Suprapubic skin (tissue), 4 donors: ENCODE measurements around the gene IFT81. TPM values are rescaled to one million over a fixed set of nuclear protein-coding genes. Genes with fewer than 3 reads are reported as not detected.
"Not testable (repeated sequence)": the region's sequence is repeated elsewhere in the genome, so short reads cannot be mapped to it uniquely, and the experiment has no call there.

Experiments used
- DNase-seq, 2 donors: peaks; one replicate each; pipeline ENCODE4 v3.0.0-alpha.2; 2019; ENCODE audit warnings: low spot score in 2 of 2
- H3K27ac ChIP-seq: fragments of 200-600 bp; sonication (generic); one replicate; pipeline ENCODE4 v1.5.1; 2019
- H3K27me3 ChIP-seq: fragments of 200-600 bp; sonication (generic); one replicate; pipeline ENCODE4 v1.5.1; 2019
- H3K36me3 ChIP-seq: fragments of 200-600 bp; sonication (generic); one replicate; pipeline ENCODE4 v1.5.1; 2019
- H3K4me1 ChIP-seq: fragments of 200-600 bp; sonication (generic); one replicate; pipeline ENCODE4 v1.5.1; 2019
- H3K4me3 ChIP-seq: fragments of 200-600 bp; sonication (generic); one replicate; pipeline ENCODE4 v1.5.1; 2019; ENCODE audit warnings: mild to moderate bottlenecking
- H3K9me3 ChIP-seq: fragments of 200-600 bp; sonication (generic); one replicate; pipeline ENCODE4 v1.5.1; 2019
- EP300 ChIP-seq: sonication (generic); formaldehyde crosslinking; IDR thresholded peaks from one replicate; pipeline ENCODE4 v1.6.1; 2017; ENCODE audit warnings: antibody characterized with exemption
- POLR2A ChIP-seq, 2 donors: fragments of 450-650 bp; IDR thresholded peaks; one replicate each; pipeline ENCODE4 v1.6.1; 2017; ENCODE audit warnings: antibody characterized with exemption in 2 of 2, mild to moderate bottlenecking in 2 of 2, moderate library complexity in 2 of 2
- POLR2AphosphoS5 ChIP-seq, 3 donors: sonication (generic); formaldehyde crosslinking; IDR thresholded peaks; one replicate each; pipeline ENCODE4 v1.6.1; 2017; ENCODE audit warnings: antibody characterized with exemption in 3 of 3
- WGBS: methylation state at CpG from one replicate; pipeline ENCODE4 v1.1.5; 2018; 5-methylcytosine and 5-hydroxymethylcytosine counted together
- total RNA-seq, 4 donors: library from RNA; depleted of rRNA; stranded (reverse); fragments of >200 nt; gene quantifications; one replicate each; pipeline ENCODE4 v1.1.0, GENCODE V29; 2016
- TF ChIP-seq, protein P1 (sequence below), 2 donors: fragments of 200-600 bp in 1 of 2; fragments of 450-650 bp in 1 of 2; sonication (generic) in 1 of 2; IDR thresholded peaks; one replicate each; pipeline ENCODE4 v1.5.1; 2016 to 2019; ENCODE audit warnings: antibody characterized with exemption in 2 of 2, mild to moderate bottlenecking in 1 of 2, moderate library complexity in 1 of 2

The IFT81 gene
- total RNA-seq, 4 donors from 2014 or later: 4.8 to 15.5 (median 5.3) TPM

DNA sequence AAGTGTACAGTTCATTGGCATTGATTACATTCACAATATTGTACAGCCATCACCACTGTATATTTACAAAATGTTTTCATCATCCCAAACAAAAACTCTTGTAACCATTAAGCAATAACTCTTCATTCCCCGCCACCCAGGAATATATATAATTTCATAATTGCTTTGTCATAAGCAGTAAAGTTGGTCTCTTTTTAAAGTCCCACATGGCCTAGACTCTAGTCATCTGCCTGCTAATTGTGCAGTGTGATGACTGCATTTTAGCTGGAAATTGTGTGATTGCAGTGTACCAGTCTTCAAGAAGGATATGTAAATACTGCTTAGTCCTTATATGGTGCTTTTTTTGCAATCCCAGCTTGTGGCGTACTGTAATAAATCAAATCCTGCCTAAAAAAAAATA lies 81.8 kb downstream of the IFT81 start:
- no peak overlapping the region for H3K4me3 ChIP-seq
- no peak for DNase-seq
- no peaks in the 10 kb centered on the region for H3K27me3 ChIP-seq
- TF ChIP-seq POLR2A (IDR thresholded peaks at IDR 0.05): no peak
- no peak for TF ChIP-seq EP300
- no peak for TF ChIP-seq POLR2AphosphoS5 (IDR thresholded peaks at IDR 0.05)
- TF ChIP-seq, protein P1, sequence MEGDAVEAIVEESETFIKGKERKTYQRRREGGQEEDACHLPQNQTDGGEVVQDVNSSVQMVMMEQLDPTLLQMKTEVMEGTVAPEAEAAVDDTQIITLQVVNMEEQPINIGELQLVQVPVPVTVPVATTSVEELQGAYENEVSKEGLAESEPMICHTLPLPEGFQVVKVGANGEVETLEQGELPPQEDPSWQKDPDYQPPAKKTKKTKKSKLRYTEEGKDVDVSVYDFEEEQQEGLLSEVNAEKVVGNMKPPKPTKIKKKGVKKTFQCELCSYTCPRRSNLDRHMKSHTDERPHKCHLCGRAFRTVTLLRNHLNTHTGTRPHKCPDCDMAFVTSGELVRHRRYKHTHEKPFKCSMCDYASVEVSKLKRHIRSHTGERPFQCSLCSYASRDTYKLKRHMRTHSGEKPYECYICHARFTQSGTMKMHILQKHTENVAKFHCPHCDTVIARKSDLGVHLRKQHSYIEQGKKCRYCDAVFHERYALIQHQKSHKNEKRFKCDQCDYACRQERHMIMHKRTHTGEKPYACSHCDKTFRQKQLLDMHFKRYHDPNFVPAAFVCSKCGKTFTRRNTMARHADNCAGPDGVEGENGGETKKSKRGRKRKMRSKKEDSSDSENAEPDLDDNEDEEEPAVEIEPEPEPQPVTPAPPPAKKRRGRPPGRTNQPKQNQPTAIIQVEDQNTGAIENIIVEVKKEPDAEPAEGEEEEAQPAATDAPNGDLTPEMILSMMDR (IDR thresholded peaks at IDR 0.05): no peak
- no peak overlapping the region for H3K27ac ChIP-seq
- no peaks in the 10 kb centered on the region for H3K4me1 ChIP-seq
- WGBS: 97% methylated on average over 2 of the region's 2 CpGs
- H3K36me3 ChIP-seq: peaks cover 17% of the 10 kb centered on the region
- no peaks in the 10 kb centered on the region for H3K9me3 ChIP-seq

DNA sequence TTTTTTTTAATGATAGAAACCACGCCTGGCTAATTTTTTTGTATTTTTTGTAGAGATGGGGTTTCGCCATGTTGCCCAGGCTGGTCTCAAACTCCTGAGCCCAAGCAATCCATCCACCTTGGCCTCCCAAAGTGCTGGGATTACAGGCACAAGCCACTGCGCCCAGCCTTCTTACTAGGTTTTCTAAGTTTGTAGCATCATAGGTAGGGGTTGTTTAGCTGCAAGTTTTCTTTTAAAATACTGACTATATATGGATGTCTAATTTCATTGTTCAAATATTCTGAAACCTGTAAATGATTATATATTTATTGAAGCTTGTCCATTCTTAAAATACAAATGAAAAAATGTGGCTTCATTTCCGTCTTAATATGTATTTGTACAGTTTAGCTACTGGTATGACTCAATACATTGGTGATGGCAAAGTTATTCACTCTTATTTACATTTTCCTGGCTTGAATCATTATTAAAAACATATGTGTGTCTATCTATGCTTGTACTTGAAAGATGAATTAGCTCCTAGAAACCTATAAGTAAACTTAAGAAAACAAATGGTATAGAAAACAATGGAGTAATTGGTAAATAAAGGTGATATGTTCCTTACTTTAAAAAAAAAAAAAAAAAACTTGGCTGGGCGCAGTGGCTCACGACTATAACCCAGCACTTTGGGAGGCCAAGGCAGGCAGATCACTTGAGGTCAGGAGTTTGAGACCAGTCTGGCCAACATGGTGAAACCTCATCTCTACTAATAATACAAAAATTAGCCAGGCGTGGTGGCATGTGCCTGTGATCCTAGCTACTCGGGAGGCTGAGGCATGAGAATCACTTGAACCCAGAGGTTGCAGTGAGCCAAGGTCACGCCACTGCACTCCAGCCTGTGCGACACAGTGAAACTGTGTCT lies 87.7 kb downstream of the IFT81 start:
- H3K36me3 ChIP-seq: peaks cover 11% of the 10 kb centered on the region
- DNase-seq, H3K27me3 ChIP-seq, H3K27ac ChIP-seq, H3K9me3 ChIP-seq, H3K4me3 ChIP-seq, H3K4me1 ChIP-seq: not testable (repeated sequence)
- WGBS: 96% methylated on average over 10 of the region's 10 CpGs

DNA sequence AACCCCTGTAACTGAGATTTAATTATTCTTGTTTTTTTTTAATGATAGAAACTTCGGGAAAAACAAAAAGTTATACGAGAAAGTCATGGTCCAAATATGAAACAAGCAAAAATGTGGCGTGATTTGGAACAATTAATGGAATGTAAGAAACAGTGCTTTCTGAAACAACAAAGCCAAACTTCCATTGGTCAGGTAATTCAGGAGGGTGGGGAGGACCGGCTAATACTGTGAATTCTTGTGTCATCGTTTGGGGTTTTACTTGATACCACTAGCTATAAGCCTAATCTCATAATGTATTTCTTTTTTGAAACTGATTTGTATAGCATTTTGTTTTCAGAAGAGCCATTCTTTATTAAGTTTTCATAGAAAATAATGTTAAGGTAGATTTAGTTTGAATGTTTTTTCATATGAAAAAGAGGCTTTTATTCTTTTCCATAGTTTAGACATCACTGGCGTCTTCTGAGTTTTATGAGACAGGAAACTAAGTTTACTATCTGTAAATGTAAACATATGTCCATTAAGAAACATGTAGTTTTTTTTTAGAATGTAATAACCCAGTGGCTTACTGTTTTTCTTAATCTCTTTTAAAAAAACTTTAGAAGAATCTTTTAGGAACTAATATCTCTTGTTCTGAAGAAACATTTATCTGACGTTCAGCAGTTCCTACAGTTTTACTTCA lies 94.0 kb downstream of the IFT81 start:
- TF ChIP-seq EP300 (no peak), POLR2A (IDR thresholded peaks at IDR 0.05) (no peak), POLR2AphosphoS5 (IDR thresholded peaks at IDR 0.05) (no peak)
- TF ChIP-seq, protein P1 (IDR thresholded peaks at IDR 0.05): no peak
- no peak overlapping the region for H3K4me3 ChIP-seq
- WGBS: 90% methylated on average over 7 of the region's 7 CpGs
- peaks cover 9% of the 10 kb centered on the region for H3K4me1 ChIP-seq
- no peaks in the 10 kb centered on the region for H3K27me3 ChIP-seq
- peaks cover 12% of the 10 kb centered on the region for H3K36me3 ChIP-seq
- DNase-seq: no peak
- no peaks in the 10 kb centered on the region for H3K9me3 ChIP-seq
- H3K27ac ChIP-seq: no peak overlapping the region

DNA sequence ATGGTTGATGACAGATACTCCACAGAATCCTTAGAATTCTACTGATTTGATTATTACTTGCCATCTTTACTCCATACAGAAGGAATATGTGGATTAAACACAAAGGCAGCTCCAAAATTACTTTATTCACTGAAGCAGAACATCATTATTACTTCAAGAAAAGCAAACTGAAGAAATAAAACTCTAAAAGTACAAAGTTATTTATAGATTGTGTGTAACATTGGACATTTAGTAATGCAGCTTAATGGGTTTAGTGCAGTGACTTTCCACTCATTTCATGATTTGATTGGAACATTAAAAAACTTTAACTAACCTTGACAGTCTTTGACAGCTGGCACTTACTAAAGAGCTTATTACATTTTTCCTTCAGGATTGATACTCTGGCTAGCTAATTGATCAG lies 97.9 kb downstream of the IFT81 start:
- no peak for DNase-seq
- no peak overlapping the region for H3K4me3 ChIP-seq
- H3K27me3 ChIP-seq: no peaks in the 10 kb centered on the region
- H3K9me3 ChIP-seq: no peaks in the 10 kb centered on the region
- peaks cover 10% of the 10 kb centered on the region for H3K36me3 ChIP-seq
- H3K4me1 ChIP-seq: peaks cover 30% of the 10 kb centered on the region
- H3K27ac ChIP-seq: no peak overlapping the region
- TF ChIP-seq EP300 (no peak), POLR2A (IDR thresholded peaks at IDR 0.05) (no peak)

DNA sequence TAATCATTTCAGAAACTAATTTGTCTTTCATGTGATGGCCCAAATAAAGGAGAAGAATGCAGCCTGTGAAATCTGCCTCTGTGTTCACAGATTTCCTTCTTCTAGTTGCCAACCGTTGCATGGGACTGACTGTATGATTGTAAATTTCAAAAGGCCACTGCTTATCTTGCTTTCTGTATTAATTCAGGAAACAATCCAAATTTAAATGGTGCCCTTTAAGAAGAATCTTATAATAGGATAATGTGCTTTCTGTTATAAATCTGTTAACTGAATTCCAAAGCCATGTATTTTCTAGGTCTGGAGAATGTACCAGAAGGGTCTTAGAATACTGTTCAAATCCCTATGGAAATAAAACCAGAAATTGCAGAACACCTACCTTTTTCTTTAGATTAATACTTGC lies 98.3 kb downstream of the IFT81 start:
- no peak overlapping the region for H3K4me3 ChIP-seq
- H3K36me3 ChIP-seq: peaks cover 10% of the 10 kb centered on the region
- WGBS: 54% methylated on average over 1 of the region's 1 CpG
- no peak overlapping the region for H3K27ac ChIP-seq
- no peaks in the 10 kb centered on the region for H3K27me3 ChIP-seq
- no peak for DNase-seq
- no peaks in the 10 kb centered on the region for H3K9me3 ChIP-seq
- peaks cover 30% of the 10 kb centered on the region for H3K4me1 ChIP-seq
- TF ChIP-seq POLR2A (IDR thresholded peaks at IDR 0.05) (no peak), POLR2AphosphoS5 (IDR thresholded peaks at IDR 0.05) (no peak), EP300 (no peak)
- TF ChIP-seq, protein P1 (IDR thresholded peaks at IDR 0.05): no peak

DNA sequence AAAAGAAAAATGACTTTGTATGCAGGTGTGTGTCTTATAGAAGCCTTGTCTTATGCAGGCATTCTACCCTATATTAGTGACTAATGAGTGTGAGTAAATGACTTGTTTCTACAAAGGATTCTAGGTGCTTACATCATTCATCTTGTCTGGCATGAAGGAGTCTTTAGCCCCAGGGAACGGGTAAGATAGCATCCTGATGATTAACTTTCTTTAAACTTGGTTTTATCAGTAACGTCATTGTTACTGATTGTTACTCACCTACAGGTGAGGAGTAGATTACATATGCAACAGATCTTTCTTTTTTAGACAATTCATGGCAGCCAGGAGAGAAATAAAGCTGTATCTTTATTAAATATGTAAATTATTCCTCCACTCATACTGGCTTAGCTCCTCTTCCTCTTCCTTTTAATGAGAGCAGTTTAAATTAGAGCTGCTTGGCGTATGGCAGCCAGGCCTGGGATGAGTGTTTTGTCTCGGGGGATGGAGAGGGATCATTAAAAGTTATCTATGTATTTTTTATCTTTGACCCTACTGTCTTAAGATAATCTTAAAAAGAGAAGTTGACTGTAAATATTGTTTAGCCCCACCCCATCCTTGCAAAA lies 99.7 kb downstream of the IFT81 start:
- 20% methylated on average over 4 of the region's 4 CpGs for WGBS
- no peak for TF ChIP-seq POLR2A (IDR thresholded peaks at IDR 0.05)
- TF ChIP-seq, protein P1 (IDR thresholded peaks at IDR 0.05): no peak
- TF ChIP-seq POLR2AphosphoS5 (IDR thresholded peaks at IDR 0.05): no peak
- TF ChIP-seq EP300: no peak
- DNase-seq: no peak
- peak overlapping the region; percentile 22 for H3K4me3 ChIP-seq
- H3K27ac ChIP-seq: peak overlapping the region; percentile 85
- H3K9me3 ChIP-seq: no peaks in the 10 kb centered on the region
- peaks cover 8% of the 10 kb centered on the region for H3K36me3 ChIP-seq
- no peaks in the 10 kb centered on the region for H3K27me3 ChIP-seq
- H3K4me1 ChIP-seq: peaks cover 30% of the 10 kb centered on the region
